Measurements from ENCODE around the gene MAPK12. TPM values are rescaled to one million over a fixed set of nuclear protein-coding genes. Genes with fewer than 3 reads are reported as not detected.

The MAPK12 gene
- total and polyA plus RNA-seq, 2 donors (not counting 1 experiment from before 2014, with no cell fraction given): 16.4 to 30.1 TPM

DNA sequence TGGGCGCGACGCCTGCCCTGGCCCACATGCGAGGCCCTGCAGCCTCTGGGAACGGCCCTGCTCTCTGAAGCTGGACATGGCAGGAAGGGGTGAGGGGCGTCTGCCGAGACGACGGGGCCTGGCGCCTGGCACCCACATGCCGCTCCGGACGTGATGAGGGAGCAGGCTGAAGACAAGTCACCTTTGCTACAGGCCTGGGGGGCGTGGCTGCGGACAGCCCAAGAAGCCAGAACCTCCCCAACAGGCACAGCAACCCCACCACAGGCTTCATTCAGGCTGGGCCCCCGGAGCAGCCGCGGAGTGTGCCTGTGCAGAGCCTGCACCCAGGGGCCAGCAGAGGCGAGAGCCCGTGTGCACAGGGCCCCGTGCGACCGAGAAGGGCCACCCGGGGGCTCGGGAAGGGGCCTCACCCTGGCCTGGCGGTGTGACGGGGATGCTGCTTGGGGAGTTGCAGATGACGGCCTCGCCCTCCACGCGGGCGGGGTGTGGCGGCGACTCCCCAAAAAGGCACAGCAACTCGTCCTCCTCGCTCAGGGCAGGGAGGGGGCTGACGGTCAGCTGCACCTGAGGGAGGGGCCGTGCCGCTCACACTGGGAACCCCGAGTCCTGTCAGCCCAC, 25.3 kb upstream of the MAPK12 start:
- Histone ChIP-seq H3K27ac (ENCODE audit: insufficient read depth, low read length) (no peak overlapping the region), H3K36me3 (ENCODE audit: control insufficient read depth, insufficient read depth, low read length) (peaks cover 71% of the 10 kb centered on the region), H3K4me3 (replicated peaks in 1 of 4; ENCODE audit: control extremely low read depth in 1 of 4, insufficient read depth in 1 of 4, low read depth in 3 of 4, low read length in 4 of 4) (no peak overlapping the region), H3K9me3 (ENCODE audit: control insufficient read depth, insufficient read depth, low read depth, low read length) (no peaks in the 10 kb centered on the region), H3K9ac (ENCODE audit: insufficient read depth, low read length) (no peak overlapping the region), H3K4me2 (ENCODE audit: extremely low read depth, insufficient read depth, low read length) (no peak overlapping the region), H3K4me1 (ENCODE audit: control insufficient read depth, extremely low read depth, insufficient read depth, low read length) (peaks cover 5% of the 10 kb centered on the region), H2AFZ (ENCODE audit: low read length) (no peak overlapping the region), H3K79me2 (ENCODE audit: control insufficient read depth, insufficient read depth, low read length) (peaks cover 48% of the 10 kb centered on the region), H3K27me3 (ENCODE audit: control insufficient read depth, insufficient read depth, low read length) (no peaks in the 10 kb centered on the region), H4K20me1 (ENCODE audit: control insufficient read depth, extremely low read depth, insufficient read depth, low read length) (no peaks in the 10 kb centered on the region)
- no peak for DNase-seq (ENCODE audit: low read depth in 2 of 2)
- TF ChIP-seq, protein P1, sequence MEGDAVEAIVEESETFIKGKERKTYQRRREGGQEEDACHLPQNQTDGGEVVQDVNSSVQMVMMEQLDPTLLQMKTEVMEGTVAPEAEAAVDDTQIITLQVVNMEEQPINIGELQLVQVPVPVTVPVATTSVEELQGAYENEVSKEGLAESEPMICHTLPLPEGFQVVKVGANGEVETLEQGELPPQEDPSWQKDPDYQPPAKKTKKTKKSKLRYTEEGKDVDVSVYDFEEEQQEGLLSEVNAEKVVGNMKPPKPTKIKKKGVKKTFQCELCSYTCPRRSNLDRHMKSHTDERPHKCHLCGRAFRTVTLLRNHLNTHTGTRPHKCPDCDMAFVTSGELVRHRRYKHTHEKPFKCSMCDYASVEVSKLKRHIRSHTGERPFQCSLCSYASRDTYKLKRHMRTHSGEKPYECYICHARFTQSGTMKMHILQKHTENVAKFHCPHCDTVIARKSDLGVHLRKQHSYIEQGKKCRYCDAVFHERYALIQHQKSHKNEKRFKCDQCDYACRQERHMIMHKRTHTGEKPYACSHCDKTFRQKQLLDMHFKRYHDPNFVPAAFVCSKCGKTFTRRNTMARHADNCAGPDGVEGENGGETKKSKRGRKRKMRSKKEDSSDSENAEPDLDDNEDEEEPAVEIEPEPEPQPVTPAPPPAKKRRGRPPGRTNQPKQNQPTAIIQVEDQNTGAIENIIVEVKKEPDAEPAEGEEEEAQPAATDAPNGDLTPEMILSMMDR (conservative IDR thresholded peaks at IDR 0.05 in 1 of 2, IDR thresholded peaks at IDR 0.05 in 1 of 2; ENCODE audit: low read depth in 1 of 2, low read length in 2 of 2): no peak
- no peak for TF ChIP-seq EZH2 (IDR thresholded peaks at IDR 0.05; ENCODE audit: low read length, missing control alignments)

DNA sequence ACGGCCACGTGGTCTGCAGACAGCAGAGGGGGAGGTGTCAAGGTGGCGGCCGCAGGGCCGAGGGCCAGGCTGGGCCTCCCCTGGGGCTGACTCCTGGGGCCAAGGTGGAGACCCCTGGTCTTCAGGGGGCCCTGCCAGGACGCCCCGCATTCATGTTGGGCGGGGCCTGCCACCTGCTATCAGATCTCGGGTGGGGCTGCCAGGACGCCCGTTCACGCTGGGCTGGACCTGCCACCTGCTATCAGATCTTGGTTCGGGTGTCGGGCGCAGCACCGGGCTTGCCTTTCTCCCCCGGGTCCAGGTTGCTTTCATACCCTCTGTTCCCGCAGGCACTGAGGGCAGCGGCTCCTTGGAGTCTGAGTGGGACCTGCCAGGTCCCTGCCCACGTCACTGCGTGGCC, 24.8 kb upstream of the MAPK12 start:
- no peaks in the 10 kb centered on the region for H4K20me1 ChIP-seq (ENCODE audit: control insufficient read depth, extremely low read depth, insufficient read depth, low read length)
- DNase-seq (ENCODE audit: low read depth in 2 of 2): no peak
- TF ChIP-seq, protein P1 (conservative IDR thresholded peaks at IDR 0.05 in 1 of 2, IDR thresholded peaks at IDR 0.05 in 1 of 2; ENCODE audit: low read depth in 1 of 2, low read length in 2 of 2): no peak
- no peak for TF ChIP-seq EZH2 (IDR thresholded peaks at IDR 0.05; ENCODE audit: low read length, missing control alignments)
- H3K36me3 ChIP-seq (ENCODE audit: control insufficient read depth, insufficient read depth, low read length): peaks cover 73% of the 10 kb centered on the region
- H3K4me2 ChIP-seq (ENCODE audit: extremely low read depth, insufficient read depth, low read length): no peak overlapping the region
- H3K27me3 ChIP-seq (ENCODE audit: control insufficient read depth, insufficient read depth, low read length): no peaks in the 10 kb centered on the region
- H3K4me3 ChIP-seq (replicated peaks in 1 of 4; ENCODE audit: control extremely low read depth in 1 of 4, insufficient read depth in 1 of 4, low read depth in 3 of 4, low read length in 4 of 4): no peak overlapping the region
- H2AFZ ChIP-seq (ENCODE audit: low read length): no peak overlapping the region
- peaks cover 5% of the 10 kb centered on the region for H3K4me1 ChIP-seq (ENCODE audit: control insufficient read depth, extremely low read depth, insufficient read depth, low read length)
- H3K79me2 ChIP-seq (ENCODE audit: control insufficient read depth, insufficient read depth, low read length): peaks cover 43% of the 10 kb centered on the region
- H3K27ac ChIP-seq (ENCODE audit: insufficient read depth, low read length): no peak overlapping the region
- no peak overlapping the region for H3K9ac ChIP-seq (ENCODE audit: insufficient read depth, low read length)
- H3K9me3 ChIP-seq (ENCODE audit: control insufficient read depth, insufficient read depth, low read depth, low read length): no peaks in the 10 kb centered on the region

DNA sequence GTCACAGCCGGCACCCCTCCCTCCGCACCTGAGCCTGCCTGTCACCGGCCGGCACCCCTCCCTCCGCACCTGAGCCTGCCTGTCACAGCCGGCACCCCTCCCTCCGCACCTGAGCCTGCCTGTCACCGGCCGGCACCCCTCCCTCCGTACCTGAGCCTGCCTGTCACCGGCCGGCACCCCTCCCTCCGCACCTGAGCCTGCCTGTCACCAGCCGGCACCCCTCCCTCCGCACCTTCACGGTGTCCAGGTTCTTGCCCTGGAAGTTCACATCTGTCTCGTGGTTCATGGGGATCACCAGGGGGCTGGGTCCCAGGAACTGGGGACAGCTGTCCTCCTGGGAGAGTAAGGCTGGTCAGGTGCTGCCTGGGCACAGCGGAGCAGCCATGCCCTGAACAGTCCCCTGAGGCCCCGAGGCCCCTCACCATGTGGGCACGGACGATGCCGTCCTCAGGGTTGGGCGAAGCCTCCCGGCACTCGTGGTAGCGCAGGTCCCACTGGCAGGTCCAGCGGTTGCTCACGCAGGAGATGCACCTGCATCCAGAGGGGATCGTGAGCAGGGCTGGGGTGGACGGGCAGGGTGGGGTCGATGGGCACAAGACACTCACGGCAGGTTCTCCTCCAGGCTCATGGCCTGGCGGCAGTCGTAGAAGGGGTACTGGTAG, 24.2 kb upstream of the MAPK12 start:
- Histone ChIP-seq H3K9me3 (ENCODE audit: control insufficient read depth, insufficient read depth, low read depth, low read length) (no peaks in the 10 kb centered on the region), H3K4me2 (ENCODE audit: extremely low read depth, insufficient read depth, low read length) (no peak overlapping the region), H4K20me1 (ENCODE audit: control insufficient read depth, extremely low read depth, insufficient read depth, low read length) (no peaks in the 10 kb centered on the region), H3K79me2 (ENCODE audit: control insufficient read depth, insufficient read depth, low read length) (peaks cover 37% of the 10 kb centered on the region), H2AFZ (ENCODE audit: low read length) (no peak overlapping the region), H3K27me3 (ENCODE audit: control insufficient read depth, insufficient read depth, low read length) (no peaks in the 10 kb centered on the region), H3K4me1 (ENCODE audit: control insufficient read depth, extremely low read depth, insufficient read depth, low read length) (peaks cover 5% of the 10 kb centered on the region), H3K36me3 (ENCODE audit: control insufficient read depth, insufficient read depth, low read length) (peaks cover 74% of the 10 kb centered on the region), H3K9ac (ENCODE audit: insufficient read depth, low read length) (no peak overlapping the region), H3K4me3 (replicated peaks in 1 of 4; ENCODE audit: control extremely low read depth in 1 of 4, insufficient read depth in 1 of 4, low read depth in 3 of 4, low read length in 4 of 4) (no peak overlapping the region), H3K27ac (ENCODE audit: insufficient read depth, low read length) (no peak overlapping the region)
- TF ChIP-seq, protein P1 (conservative IDR thresholded peaks at IDR 0.05 in 1 of 2, IDR thresholded peaks at IDR 0.05 in 1 of 2; ENCODE audit: low read depth in 1 of 2, low read length in 2 of 2): no peak
- TF ChIP-seq EZH2 (IDR thresholded peaks at IDR 0.05; ENCODE audit: low read length, missing control alignments): no peak
- DNase-seq (ENCODE audit: low read depth in 2 of 2): no peak

All from fibroblast of lung (primary cell).